ENCODE results near the gene RAD51B.

The RAD51B gene

GRCh38 chr14:68241862-68242487 lies 422.4 kb downstream of the RAD51B start:
- H3K36me3 ChIP-seq (ENCODE audit: control insufficient read depth, insufficient read depth, low read length): no peaks in the 10 kb centered on the region
- no peak overlapping the region for H3K4me2 ChIP-seq (ENCODE audit: low read length)
- no peaks in the 10 kb centered on the region for H3K27me3 ChIP-seq (ENCODE audit: control insufficient read depth, insufficient read depth, low read length)
- H2AFZ ChIP-seq: no peak overlapping the region
- H3K9me3 ChIP-seq (ENCODE audit: control insufficient read depth, low read length): no peaks in the 10 kb centered on the region
- H3K79me2 ChIP-seq: no peaks in the 10 kb centered on the region
- TF ChIP-seq CTCF (IDR thresholded peaks at IDR 0.05): no peak
- no peak overlapping the region for H3K9ac ChIP-seq
- H3K4me3 ChIP-seq (ENCODE audit: low read depth, low read length): no peak overlapping the region
- H3K4me1 ChIP-seq: no peaks in the 10 kb centered on the region
- no peak overlapping the region for H3K27ac ChIP-seq

GRCh38 chr14:68243450-68244010 lies 424.0 kb downstream of the RAD51B start:
- Histone ChIP-seq H3K27me3 (ENCODE audit: control insufficient read depth, insufficient read depth, low read length) (no peaks in the 10 kb centered on the region), H3K4me1 (no peaks in the 10 kb centered on the region), H3K9me3 (ENCODE audit: control insufficient read depth, low read length) (no peaks in the 10 kb centered on the region), H3K9ac (no peak overlapping the region), H3K4me3 (ENCODE audit: low read depth, low read length) (no peak overlapping the region), H2AFZ (no peak overlapping the region), H3K27ac (peak overlapping the region; percentile 58), H3K36me3 (ENCODE audit: control insufficient read depth, insufficient read depth, low read length) (no peaks in the 10 kb centered on the region), H3K79me2 (no peaks in the 10 kb centered on the region), H3K4me2 (ENCODE audit: low read length) (no peak overlapping the region)
- no peak for TF ChIP-seq CTCF (IDR thresholded peaks at IDR 0.05)

- Histone ChIP-seq H3K27ac (peak overlapping the region; percentile 58), H3K9ac (no peak overlapping the region), H2AFZ (no peak overlapping the region), H3K4me3 (ENCODE audit: low read depth, low read length) (no peak overlapping the region), H3K36me3 (ENCODE audit: control insufficient read depth, insufficient read depth, low read length) (no peaks in the 10 kb centered on the region), H3K9me3 (ENCODE audit: control insufficient read depth, low read length) (no peaks in the 10 kb centered on the region), H3K4me2 (ENCODE audit: low read length) (no peak overlapping the region), H3K27me3 (ENCODE audit: control insufficient read depth, insufficient read depth, low read length) (no peaks in the 10 kb centered on the region), H3K4me1 (no peaks in the 10 kb centered on the region), H3K79me2 (no peaks in the 10 kb centered on the region)
- TF ChIP-seq CTCF (IDR thresholded peaks at IDR 0.05): no peak
These were observed 424.8 kb downstream of the RAD51B start for GRCh38 chr14:68244262-68244980.

- H3K36me3 ChIP-seq (ENCODE audit: control insufficient read depth, insufficient read depth, low read length): no peaks in the 10 kb centered on the region
- no peaks in the 10 kb centered on the region for H3K79me2 ChIP-seq
- H3K27ac ChIP-seq: peak overlapping the region; percentile 50
- no peaks in the 10 kb centered on the region for H3K4me1 ChIP-seq
- H3K9ac ChIP-seq: no peak overlapping the region
- H3K9me3 ChIP-seq (ENCODE audit: control insufficient read depth, low read length): no peaks in the 10 kb centered on the region
- no peak for TF ChIP-seq CTCF (IDR thresholded peaks at IDR 0.05)
- H3K27me3 ChIP-seq (ENCODE audit: control insufficient read depth, insufficient read depth, low read length): no peaks in the 10 kb centered on the region
- H3K4me3 ChIP-seq (ENCODE audit: low read depth, low read length): no peak overlapping the region
- H2AFZ ChIP-seq: no peak overlapping the region
- no peak overlapping the region for H3K4me2 ChIP-seq (ENCODE audit: low read length)
These were observed 425.8 kb downstream of the RAD51B start for GRCh38 chr14:68245146-68246073.

Data from parathyroid adenoma (tissue), 2 donors.